ENCODE results near the gene SPEM2.

GRCh38 chr17:7459961-7460545, 34.6 kb downstream of the SPEM2 start:
- TF ChIP-seq GATA3 (IDR thresholded peaks at IDR 0.05; ENCODE audit: borderline replicate concordance) (no peak), BCL3 (IDR thresholded peaks at IDR 0.05) (no peak), CTCF (IDR thresholded peaks at IDR 0.05) (no peak), RFX5 (IDR thresholded peaks at IDR 0.05) (no peak), KDM1A (IDR thresholded peaks at IDR 0.05; ENCODE audit: low read depth) (no peak), CEBPB (IDR thresholded peaks at IDR 0.05) (no peak), BHLHE40 (IDR thresholded peaks at IDR 0.05; ENCODE audit: low read depth, low read length) (no peak), ELK1 (IDR thresholded peaks at IDR 0.05; ENCODE audit: low read depth, low read length) (no peak), MAFK (IDR thresholded peaks at IDR 0.05; ENCODE audit: partially characterized antibody) (no peak), RAD21 (conservative IDR thresholded peaks at IDR 0.05 in 1 of 2, IDR thresholded peaks at IDR 0.05 in 1 of 2) (no peak), POLR2A (IDR thresholded peaks at IDR 0.05; ENCODE audit: low read length) (no peak), USF2 (IDR thresholded peaks at IDR 0.05) (no peak)
